Panc1 (cell line): ENCODE measurements around the gene IFT80. TPM values are rescaled to one million over a fixed set of nuclear protein-coding genes. Genes with fewer than 3 reads are reported as not detected.

Source experiments
- ATAC-seq: fragments of 200-7000 bp; cut with Tn5 transposase; 2 replicates; pipeline ENCODE4 v1.9.1; 2020; ENCODE audit warnings: mild to moderate bottlenecking, moderate library complexity
- BruUV-seq: library from RNA; stranded (reverse); fragments of 400-500 nt; replicated peaks from 2 replicates; lab custom pipeline; 2021; lab: Mats Ljungman, UMichigan
- CTCF ChIA-PET: fragments of 300-600 bp; sonication (Branson Sonifier 250); formaldehyde crosslinking; loops from one replicate; lab custom pipeline; 2022; ENCODE audit warnings: antibody characterized with exemption; lab: Charles Lee
- POLR2A ChIA-PET: fragments of 300-600 bp; sonication (Branson Sonifier 250); formaldehyde crosslinking; loops from one replicate; lab custom pipeline; 2022; ENCODE audit warnings: antibody characterized with exemption; lab: Charles Lee
- DNase-seq: peaks from one replicate; pipeline ENCODE4 v3.0.0-alpha.2; 2010; ENCODE audit warnings: low read depth, low spot score
- H3K27ac ChIP-seq: 2 replicates; pipeline ENCODE4 v1.5.1; 2011; ENCODE audit warnings: mild to moderate bottlenecking, low read length, inconsistent platforms
- H3K27me3 ChIP-seq: fragments of 200-500 bp; sonication (Bioruptor generic); 2 replicates; pipeline ENCODE4 v1.6.0; 2014; ENCODE audit warnings: low read length, inconsistent platforms; ENCODE audit not compliant: control insufficient read depth, insufficient read depth
- H3K36me3 ChIP-seq: fragments of 200-500 bp; sonication (Bioruptor generic); 2 replicates; pipeline ENCODE4 v1.5.1; 2014; ENCODE audit warnings: inconsistent platforms, mild to moderate bottlenecking, low read length, moderate library complexity; ENCODE audit not compliant: control insufficient read depth, insufficient read depth
- H3K4me1 ChIP-seq: 2 replicates; pipeline ENCODE4 v1.5.1; 2011; ENCODE audit warnings: inconsistent platforms, mild to moderate bottlenecking, low read length, moderate library complexity; ENCODE audit not compliant: control insufficient read depth, insufficient read depth
- H3K4me3 ChIP-seq, 2 experiments: 2 replicates each; pipeline ENCODE4 v1.5.1; 2011 to 2012; ENCODE audit warnings: low read depth in 2 of 2, low read length in 2 of 2, mild to moderate bottlenecking in 2 of 2, inconsistent platforms in 1 of 2, moderate library complexity in 1 of 2
- H3K9me3 ChIP-seq: fragments of 200-500 bp; sonication (Bioruptor generic); 2 replicates; pipeline ENCODE4 v1.5.1; 2014; ENCODE audit warnings: low read depth, mild to moderate bottlenecking, inconsistent platforms, low read length, moderate library complexity; ENCODE audit not compliant: control insufficient read depth, insufficient read depth
- POLR2AphosphoS5 ChIP-seq: IDR thresholded peaks from 2 replicates; pipeline ENCODE4 v1.6.1; 2012; ENCODE audit warnings: mild to moderate bottlenecking, low read depth, low read length, moderate library complexity
- SIN3A ChIP-seq: IDR thresholded peaks from 2 replicates; pipeline ENCODE4 v1.6.1; 2012; ENCODE audit warnings: low read depth, mild to moderate bottlenecking, low read length, moderate library complexity, borderline replicate concordance; ENCODE audit not compliant: insufficient read depth
- TCF7L2 ChIP-seq: IDR thresholded peaks from 2 replicates; pipeline ENCODE4 v1.6.1; 2011; ENCODE audit warnings: mild to moderate bottlenecking, low read depth, low read length, inconsistent platforms
- in situ Hi-C: cut with HindIII; loops from 2 replicates; pipeline ENCODE4 v1.10.0; 2016; ENCODE audit warnings: low sequenced_read_pairs, low pct_unique_long_range_greater_than_20kb
- intact Hi-C: fragments of 100-400 bp; cut with micrococcal nuclease; formaldehyde crosslinking; loops from one replicate; pipeline ENCODE4 v1.10.0; 2022; ENCODE audit not compliant: unreplicated experiment
- total RNA-seq: library from RNA; stranded (reverse); gene quantifications from one replicate; pipeline ENCODE4 v1.2.1, GENCODE V29; 2021; ENCODE audit not compliant: unreplicated experiment
- TF ChIP-seq, protein P1 (sequence below): fragments of 450-650 bp; IDR thresholded peaks from 2 replicates; pipeline ENCODE4 v1.5.1; 2017; ENCODE audit warnings: mild to moderate bottlenecking
- TF ChIP-seq, protein P2 (sequence below), 2 experiments: IDR thresholded peaks; 2 replicates each; pipeline ENCODE4 v1.6.1; 2011 to 2012; ENCODE audit warnings: low read depth in 2 of 2, control low read depth in 1 of 2, low read length in 1 of 2, mild to moderate bottlenecking in 1 of 2, moderate library complexity in 1 of 2; ENCODE audit not compliant: insufficient read depth in 1 of 2

IFT80 gene
- total RNA-seq, 1 experiment from 2014 or later, result 35.1 TPM

DNA sequence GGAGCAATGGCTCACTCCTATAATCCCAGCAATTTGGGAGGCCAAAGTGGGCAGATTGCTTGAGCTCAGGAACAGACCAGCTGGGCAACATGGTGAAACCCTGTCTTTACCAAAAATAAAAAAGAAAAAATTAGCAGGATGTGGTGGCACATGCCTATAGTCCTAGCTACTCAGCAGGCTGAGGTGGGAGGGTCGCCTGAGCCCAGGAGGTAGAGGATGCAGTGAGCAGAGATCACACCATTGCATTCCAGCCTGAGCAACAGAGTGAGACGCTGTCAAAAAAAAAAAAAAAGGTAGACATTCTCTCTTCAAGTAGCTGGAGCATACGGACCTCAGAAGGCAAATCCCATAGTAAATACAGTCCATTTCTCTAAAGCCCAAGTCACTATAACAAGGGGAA, 180.9 kb downstream of the IFT80 start:
- BruUV-seq, result no TSS peak
- Histone ChIP-seq H3K27ac (no peak overlapping the region), H3K36me3 (no peaks in the 10 kb centered on the region), H3K4me1 (no peaks in the 10 kb centered on the region), H3K9me3 (no peaks in the 10 kb centered on the region), H3K4me3 (no peak overlapping the region), H3K27me3 (peaks cover 29% of the 10 kb centered on the region)
- DNase-seq, result no peak
- CTCF ChIA-PET, result no interaction called here
- in situ Hi-C loops (no loop called here), intact Hi-C loops (no loop called here)
- ATAC-seq, result no peak
- TF ChIP-seq SIN3A (no peak), TCF7L2 (no peak), POLR2AphosphoS5 (no peak)
- TF ChIP-seq, protein P1, sequence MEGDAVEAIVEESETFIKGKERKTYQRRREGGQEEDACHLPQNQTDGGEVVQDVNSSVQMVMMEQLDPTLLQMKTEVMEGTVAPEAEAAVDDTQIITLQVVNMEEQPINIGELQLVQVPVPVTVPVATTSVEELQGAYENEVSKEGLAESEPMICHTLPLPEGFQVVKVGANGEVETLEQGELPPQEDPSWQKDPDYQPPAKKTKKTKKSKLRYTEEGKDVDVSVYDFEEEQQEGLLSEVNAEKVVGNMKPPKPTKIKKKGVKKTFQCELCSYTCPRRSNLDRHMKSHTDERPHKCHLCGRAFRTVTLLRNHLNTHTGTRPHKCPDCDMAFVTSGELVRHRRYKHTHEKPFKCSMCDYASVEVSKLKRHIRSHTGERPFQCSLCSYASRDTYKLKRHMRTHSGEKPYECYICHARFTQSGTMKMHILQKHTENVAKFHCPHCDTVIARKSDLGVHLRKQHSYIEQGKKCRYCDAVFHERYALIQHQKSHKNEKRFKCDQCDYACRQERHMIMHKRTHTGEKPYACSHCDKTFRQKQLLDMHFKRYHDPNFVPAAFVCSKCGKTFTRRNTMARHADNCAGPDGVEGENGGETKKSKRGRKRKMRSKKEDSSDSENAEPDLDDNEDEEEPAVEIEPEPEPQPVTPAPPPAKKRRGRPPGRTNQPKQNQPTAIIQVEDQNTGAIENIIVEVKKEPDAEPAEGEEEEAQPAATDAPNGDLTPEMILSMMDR, result no peak
- TF ChIP-seq, protein P2, sequence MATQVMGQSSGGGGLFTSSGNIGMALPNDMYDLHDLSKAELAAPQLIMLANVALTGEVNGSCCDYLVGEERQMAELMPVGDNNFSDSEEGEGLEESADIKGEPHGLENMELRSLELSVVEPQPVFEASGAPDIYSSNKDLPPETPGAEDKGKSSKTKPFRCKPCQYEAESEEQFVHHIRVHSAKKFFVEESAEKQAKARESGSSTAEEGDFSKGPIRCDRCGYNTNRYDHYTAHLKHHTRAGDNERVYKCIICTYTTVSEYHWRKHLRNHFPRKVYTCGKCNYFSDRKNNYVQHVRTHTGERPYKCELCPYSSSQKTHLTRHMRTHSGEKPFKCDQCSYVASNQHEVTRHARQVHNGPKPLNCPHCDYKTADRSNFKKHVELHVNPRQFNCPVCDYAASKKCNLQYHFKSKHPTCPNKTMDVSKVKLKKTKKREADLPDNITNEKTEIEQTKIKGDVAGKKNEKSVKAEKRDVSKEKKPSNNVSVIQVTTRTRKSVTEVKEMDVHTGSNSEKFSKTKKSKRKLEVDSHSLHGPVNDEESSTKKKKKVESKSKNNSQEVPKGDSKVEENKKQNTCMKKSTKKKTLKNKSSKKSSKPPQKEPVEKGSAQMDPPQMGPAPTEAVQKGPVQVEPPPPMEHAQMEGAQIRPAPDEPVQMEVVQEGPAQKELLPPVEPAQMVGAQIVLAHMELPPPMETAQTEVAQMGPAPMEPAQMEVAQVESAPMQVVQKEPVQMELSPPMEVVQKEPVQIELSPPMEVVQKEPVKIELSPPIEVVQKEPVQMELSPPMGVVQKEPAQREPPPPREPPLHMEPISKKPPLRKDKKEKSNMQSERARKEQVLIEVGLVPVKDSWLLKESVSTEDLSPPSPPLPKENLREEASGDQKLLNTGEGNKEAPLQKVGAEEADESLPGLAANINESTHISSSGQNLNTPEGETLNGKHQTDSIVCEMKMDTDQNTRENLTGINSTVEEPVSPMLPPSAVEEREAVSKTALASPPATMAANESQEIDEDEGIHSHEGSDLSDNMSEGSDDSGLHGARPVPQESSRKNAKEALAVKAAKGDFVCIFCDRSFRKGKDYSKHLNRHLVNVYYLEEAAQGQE (IDR thresholded peaks at IDR 0.05; ENCODE audit: insufficient read depth in 1 of 2, low read depth in 2 of 2, low read length in 1 of 2), result no peak
- POLR2A ChIA-PET, result interaction anchor here (0.6 kb wide), 1 partner anchor 69 kb away, joined by 3 read pairs; no protein-coding TSS in a partner anchor

DNA sequence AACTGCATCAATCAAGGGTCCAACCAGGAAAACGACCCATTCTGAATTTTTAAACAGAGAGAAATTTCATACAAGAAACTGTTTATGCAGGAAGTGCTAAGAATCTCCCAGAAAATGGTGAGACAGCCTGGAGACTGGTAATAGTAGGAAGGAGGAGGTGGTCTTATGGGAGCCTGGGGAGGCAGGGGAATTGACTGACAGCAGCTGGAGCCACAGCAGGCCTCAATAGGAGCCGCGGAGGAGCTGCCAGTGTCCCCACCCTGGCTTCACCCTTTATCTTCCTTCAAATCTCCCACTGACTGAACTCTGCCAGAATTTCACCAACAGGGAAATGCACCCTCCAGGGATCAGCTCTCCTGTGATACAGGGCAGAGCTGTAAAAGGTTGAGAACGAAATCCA, 181.3 kb downstream of the IFT80 start:
- Histone ChIP-seq H3K4me1 (no peaks in the 10 kb centered on the region), H3K9me3 (no peaks in the 10 kb centered on the region), H3K4me3 (no peak overlapping the region), H3K27me3 (peaks cover 26% of the 10 kb centered on the region), H3K27ac (no peak overlapping the region), H3K36me3 (no peaks in the 10 kb centered on the region)
- in situ Hi-C loops, result no loop called here
- CTCF ChIA-PET, result no interaction called here
- DNase-seq (no peak), ATAC-seq (no peak)
- TF ChIP-seq TCF7L2 (no peak), SIN3A (no peak), POLR2AphosphoS5 (no peak)
- TF ChIP-seq, protein P1, result no peak
- TF ChIP-seq, protein P2 (IDR thresholded peaks at IDR 0.05; ENCODE audit: insufficient read depth in 1 of 2, low read depth in 2 of 2, low read length in 1 of 2), result no peak
- POLR2A ChIA-PET, result interaction anchor here (0.7 kb wide), 1 partner anchor 13 kb away, joined by 3 read pairs; no protein-coding TSS in a partner anchor
- intact Hi-C loops, result no loop called here
- BruUV-seq, result no TSS peak
